ENCODE results near the gene KRT7.
A peak's percentile ranks its signal among the peaks of the same experiment; 100 is the strongest.

KRT7 gene

DNA sequence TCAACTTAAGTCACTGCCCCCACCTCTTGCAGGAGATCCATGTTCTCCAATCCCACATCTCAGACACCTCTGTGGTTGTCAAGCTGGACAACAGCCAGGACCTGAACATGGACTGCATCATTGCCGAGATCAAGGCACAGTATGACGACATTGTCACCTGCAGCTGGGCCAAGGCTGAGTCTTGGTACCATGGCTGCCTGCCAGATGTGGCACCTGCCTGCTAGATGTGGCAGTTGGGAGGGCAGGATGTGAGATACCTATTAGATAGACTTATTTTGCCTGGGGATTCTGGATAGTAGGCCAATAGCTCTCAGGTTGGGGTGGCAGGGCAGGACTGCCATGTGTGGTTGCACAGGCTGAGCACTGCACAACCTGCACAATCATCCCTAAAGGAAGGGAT is 33.5 kb downstream of the KRT7 start:
- DNase-seq, result no peak
- in situ Hi-C loops (cut with MboI; ENCODE audit: low pct_unique_long_range_greater_than_20kb, low sequenced_read_pairs), result no loop called here

DNA sequence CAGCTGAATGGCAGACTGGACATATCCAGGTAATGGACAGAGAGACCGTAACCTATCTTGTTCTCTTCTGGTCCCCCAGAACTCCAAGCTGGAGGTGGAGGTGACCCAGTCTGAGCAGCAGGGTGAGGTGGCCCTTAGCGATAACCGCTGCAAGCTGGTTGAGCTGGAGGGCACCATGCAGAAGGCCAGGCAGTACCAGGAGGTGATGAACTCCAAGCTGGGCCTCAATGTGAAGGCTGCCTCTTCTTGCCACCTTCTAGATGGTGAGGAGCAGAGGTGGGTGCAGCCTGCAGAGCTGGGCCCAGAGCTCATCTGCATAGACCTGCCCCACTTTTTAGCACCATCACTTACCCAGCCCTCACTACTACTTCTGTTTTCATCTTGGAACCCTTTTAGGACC is 34.2 kb downstream of the KRT7 start:
- no peak for DNase-seq
- in situ Hi-C loops (cut with MboI; ENCODE audit: low pct_unique_long_range_greater_than_20kb, low sequenced_read_pairs), result no loop called here

DNA sequence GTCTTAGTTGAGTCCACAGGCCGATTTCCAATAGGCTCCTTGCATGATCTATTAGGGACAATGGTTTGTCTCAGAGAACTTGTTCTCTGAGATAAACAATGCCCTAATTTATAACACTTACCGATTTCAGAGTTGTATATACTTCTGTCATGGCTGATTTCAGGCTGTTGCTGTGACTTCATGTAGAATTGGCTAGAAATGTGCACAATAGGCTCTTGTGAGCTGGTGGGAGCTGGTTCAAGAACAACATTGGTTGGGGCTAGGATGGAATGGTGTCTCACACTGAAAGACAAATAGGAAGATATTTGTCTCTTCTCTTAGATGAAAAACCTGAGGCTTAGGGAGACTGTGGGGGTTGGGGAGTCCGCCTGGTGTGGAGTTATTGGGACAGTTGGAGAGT is 34.7 kb downstream of the KRT7 start:
- DNase-seq, result no peak
- in situ Hi-C loops (cut with MboI; ENCODE audit: low pct_unique_long_range_greater_than_20kb, low sequenced_read_pairs), result no loop called here

DNA sequence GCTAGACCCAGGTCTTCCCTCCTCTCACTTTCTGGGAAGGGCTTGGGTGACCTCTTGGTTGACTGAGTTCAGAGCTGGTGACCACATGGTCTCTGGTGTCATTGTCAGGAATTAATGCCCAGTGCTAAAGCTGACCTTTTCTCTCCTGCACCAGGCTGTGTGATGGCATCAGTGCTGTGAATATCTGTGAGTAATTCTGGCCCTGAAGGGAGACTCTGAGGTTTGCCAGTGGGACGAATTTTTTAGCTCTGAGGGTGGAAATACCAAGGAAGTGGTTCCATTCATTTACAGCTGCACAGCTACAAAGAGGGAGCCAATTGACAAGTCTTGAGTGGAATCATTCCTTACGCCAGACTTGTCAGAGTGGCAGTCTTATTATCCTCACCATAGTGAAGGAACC is 35.2 kb downstream of the KRT7 start:
- DNase-seq, result no peak
- in situ Hi-C loops (cut with MboI; ENCODE audit: low pct_unique_long_range_greater_than_20kb, low sequenced_read_pairs), result no loop called here

DNA sequence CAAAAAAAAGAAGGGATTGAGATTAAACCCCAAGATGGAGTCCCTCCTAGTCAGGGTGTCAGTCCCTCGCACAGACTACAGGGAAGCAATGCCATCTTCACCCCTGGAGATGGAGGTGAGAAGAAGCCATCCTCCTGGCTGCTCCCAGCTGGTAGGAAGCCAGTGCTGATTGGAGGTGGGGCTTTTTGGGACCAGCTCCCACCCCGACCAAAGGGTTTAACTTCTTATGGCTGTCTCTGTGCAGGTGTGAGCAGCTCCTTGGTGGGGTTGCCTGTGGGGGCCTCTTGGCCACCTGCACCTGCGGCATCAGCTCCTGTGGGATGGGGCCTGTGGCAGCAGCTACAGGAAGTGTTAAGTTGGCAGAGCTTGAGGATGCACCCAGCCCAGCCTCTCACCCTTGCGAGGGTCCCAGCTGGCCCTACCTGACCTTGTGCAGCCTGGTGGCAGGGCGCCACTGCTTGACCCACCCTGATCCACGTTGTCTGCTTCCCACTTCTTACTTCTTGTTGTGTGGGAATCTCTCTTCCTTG is 37.6 kb downstream of the KRT7 start:
- DNase-seq, result no peak
- in situ Hi-C loops (cut with MboI; ENCODE audit: low pct_unique_long_range_greater_than_20kb, low sequenced_read_pairs), result no loop called here

DNA sequence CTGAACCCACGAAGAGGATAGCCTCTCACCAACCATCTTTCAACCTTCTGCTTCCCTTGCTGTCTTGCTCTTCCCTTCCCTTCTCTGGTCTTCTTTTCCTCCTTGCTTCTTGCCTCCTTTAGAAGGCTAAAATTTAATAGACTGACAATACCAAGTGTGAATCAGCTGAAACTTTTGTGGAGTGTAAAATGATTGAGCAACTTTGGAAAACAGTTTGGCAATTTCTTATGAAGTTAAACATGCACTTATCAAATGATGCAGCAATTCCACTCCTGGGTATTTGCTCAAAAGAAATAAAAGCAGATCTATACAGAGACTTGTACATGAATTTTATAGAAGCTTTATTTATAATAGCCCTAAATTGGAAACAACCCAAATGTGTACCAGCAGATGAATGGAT is 38.1 kb downstream of the KRT7 start:
- DNase-seq, result no peak
- in situ Hi-C loops (cut with MboI; ENCODE audit: low pct_unique_long_range_greater_than_20kb, low sequenced_read_pairs), result no loop called here

DNA sequence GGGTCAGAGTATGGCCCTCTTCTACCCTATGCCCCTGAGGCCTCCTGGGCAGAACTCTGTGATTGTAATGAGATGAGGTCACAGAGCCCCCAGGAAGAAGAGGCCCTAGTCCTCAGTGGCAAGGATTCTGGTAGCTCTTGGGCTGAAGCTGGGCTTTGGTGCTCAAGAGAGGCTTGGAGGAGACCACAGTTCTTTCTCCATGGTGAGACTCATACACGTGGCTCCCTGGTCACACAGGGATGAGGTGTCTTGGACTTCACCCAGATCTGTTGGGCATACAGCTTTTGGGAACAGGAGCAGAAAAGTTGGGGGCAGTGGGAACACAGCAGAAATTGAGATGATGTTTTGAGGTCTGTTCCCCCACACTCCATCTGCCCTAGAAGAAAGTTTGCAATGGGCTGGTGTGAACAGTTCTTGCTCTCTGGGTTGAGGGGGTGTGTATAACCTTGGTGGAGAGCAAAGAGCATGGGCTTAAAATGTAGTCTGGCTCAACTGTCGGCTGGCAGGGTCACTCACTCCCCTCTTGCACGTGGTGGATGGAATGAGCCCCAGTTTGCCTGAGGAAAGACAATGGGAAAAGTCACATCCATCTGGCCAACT is 41.6 kb downstream of the KRT7 start, which contains the start of gene KRT86:
TSS of gene KRT86 (plus strand) at position 125 of the 600 bp plus-strand sequence. CDS start 27,272 bp downstream, outside the sequence.
- DNase-seq, result no peak
- in situ Hi-C loops (cut with MboI; ENCODE audit: low pct_unique_long_range_greater_than_20kb, low sequenced_read_pairs), result no loop called here

DNA sequence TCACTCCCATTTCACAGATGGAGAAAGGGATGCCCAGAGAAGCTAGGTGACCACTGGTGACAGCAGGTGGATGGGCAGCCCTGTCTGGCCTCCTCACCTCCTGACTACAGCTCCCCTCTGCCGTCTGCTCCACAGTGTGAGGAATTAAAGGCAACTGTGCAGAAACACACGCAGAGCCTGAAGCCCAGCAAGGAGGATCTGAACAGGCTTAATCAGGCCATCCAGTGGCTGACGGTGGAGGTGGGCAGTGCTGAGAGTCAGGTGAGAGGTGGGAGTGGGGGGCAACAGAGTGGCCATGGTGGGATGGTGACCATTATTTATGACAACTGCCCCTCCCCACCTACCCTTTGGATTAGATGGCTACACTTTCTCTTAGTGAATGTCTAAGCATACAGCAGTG is 42.6 kb downstream of the KRT7 start:
- no peak for DNase-seq
- in situ Hi-C loops (cut with MboI; ENCODE audit: low pct_unique_long_range_greater_than_20kb, low sequenced_read_pairs), result no loop called here

DNA sequence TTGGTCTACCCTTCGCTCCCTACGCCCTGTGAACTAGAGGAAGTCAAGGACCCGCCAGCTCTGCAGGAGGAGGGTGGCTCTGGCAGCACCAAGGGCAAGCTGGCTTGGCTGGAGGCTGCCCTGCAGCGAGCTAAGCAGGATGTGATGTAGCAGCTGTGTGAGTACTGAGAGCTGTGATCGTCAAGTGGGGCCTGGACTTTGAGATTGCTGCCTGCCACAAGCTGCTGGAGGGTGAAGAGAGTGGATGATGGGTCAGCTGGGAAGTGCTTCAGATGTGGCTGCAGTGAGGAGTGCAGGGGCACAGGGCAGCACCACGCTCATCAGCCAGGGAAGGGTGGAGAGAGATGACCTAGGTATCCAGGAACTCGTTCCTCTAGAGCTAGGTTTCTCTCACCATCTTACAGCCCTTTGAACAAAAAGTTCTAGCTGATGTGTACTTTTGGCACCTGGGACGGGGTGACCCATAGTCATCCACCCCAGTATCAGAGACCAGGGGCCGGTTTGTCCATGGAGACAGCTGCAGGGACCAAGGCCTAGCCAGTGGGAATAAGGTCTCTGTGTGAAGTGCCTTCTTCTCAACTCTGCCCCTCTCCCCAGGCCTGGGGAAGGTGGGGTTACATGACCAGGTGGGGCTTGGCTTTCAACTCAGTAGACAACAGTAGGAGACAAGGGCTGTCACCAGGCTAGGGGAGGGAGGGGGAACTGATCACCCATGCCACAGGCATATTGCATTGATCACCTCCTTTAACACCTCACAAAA is 44.6 kb downstream of the KRT7 start:
- in situ Hi-C loops (cut with MboI; ENCODE audit: low pct_unique_long_range_greater_than_20kb, low sequenced_read_pairs), result no loop called here
- peak; percentile 15 for DNase-seq

DNA sequence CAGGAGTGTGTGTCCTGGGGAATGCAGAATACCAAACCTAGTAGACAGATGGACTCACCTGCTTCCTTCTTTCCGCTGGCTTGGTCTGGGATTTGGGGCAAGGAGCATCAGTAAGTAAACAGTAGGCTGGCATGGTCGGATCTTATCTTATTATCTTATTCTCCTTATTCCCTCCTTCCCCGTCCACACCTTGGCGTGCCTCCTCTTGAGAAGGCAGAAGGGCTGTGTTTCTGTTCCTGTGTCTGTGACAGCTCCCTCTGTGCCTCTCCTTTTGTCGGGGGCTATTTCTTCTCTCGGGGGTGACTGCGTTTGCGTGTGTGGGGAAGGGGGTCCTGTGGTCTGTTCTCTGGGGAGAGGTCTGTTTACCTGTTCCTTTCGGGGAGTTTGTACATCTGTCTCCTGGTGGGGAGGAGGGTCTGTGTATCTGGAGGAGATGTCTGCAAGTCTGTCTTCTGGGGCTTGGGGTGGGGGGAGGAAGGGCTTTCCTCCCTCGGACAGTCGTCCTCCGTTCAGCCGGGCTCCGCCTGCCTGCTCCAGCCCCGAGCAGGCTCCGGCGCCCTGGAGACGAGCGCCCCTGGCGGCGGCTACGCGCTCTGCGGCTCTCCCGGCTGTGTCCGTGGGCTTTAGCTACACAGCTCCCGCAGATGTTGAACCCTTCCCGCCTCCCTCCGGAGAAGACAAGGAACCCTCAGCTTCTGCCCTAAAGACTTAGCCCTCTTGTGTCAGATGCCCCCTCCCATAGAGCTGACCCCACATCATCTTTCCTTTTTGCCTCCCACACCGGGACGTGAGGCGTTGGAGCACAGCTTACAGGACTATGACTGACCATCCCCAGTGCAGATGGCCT is 45.8 kb downstream of the KRT7 start:
- in situ Hi-C loops (cut with MboI; ENCODE audit: low pct_unique_long_range_greater_than_20kb, low sequenced_read_pairs), result no loop called here
- peak; percentile 76 for DNase-seq

DNA sequence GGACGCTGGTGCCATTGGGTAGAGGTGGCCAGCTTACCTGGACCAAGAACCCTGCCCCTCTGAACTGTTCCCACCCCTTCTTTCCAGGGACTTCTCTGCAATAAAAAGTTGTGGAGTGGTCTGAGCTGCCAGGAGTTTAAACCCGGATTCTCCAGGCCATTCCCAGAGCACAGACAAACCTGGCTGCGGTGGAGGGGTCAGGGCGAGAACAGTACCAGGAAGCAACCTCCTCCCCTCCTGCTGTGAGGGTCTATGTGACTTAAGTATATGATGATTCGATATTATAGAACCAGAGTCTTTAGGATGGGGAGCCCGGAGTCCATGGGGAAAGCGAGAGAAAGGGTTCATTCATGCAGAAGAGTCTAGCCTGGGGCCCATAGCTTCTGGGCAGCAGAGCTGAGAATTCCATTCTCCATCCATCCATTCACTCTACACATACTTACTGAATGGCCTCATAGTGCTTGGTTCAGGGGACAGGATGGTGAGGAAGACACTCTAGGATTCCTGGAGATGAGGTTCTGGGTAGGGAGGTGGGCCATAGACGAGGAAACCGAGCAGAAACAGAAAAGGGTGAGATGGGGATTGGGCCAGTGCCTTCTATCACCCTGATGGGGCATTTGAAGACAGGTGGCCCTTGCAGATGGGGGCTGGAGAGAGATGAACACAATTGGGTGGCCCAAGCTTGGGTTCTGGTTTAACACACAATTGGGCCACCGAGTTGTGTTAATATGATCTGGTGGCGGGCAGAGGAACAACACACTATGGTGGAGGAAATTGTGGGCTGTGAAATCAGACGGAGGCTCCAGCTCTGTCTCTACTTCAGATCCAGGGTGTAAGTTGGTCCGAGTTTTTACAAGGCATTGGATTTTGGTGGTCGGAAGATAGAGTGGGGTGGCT is 46.6 kb downstream of the KRT7 start:
- in situ Hi-C loops (cut with MboI; ENCODE audit: low pct_unique_long_range_greater_than_20kb, low sequenced_read_pairs), result no loop called here
- no peak for DNase-seq

DNA sequence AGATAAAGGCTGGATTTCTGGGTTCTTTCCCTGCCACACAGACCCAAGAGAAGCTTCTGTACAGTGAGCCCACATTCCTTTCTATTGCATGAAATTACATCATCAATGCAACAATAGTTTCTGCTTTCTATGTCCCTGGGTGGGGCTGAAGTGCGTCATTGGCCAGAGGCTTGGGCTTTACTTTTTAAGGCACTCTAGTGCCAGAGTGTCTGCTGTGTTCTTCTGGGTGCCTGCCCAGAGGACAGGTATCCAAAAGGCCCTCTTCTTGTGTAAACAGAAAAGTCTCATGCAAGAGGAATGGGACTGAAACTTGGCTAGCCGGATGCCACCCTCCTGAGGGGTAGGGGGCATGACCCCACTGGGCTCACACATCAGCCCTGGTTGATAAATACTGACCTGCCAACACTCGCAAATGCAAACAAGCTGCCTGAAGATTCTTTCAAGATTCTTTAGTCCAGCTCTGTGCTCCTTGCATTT is 47.3 kb downstream of the KRT7 start:
- DNase-seq, result no peak
- in situ Hi-C loops (cut with MboI; ENCODE audit: low pct_unique_long_range_greater_than_20kb, low sequenced_read_pairs), result no loop called here

DNA sequence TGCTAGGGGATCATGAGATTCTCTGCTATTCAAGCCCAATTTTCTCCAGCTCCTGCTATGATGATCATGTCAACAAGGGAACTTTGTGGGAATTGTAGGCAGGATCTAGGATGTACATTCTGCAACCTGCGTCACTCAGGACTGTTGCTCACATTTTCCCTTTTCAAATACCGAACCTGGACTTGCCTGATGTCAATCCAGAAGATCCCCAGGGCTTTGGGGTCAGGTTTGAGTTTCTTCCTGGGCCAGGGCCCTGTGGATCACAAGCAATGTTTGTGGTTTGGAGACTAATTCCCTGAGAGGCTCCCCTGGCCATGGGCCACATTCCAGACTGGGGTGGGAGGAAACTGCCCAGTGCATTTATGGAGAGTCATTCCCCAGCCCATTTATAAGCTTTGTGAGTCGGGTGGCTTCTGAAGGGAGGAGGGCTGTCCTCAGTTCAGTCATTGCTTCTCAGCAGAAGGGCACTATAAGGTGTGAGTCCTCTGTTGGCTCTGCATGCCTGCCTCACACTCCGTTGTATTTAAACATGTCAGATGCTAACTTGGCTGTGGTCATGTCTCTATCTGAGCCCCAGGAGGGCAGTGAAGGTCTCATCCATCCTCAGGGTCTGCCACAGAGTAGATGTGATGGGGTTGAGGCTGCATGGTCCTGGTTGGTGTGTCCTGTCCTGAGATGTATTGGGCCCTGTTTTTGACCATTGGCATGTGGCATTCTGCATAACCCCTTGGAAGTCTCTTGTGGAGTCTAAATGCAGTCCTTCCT is 47.9 kb downstream of the KRT7 start:
- in situ Hi-C loops (cut with MboI; ENCODE audit: low pct_unique_long_range_greater_than_20kb, low sequenced_read_pairs), result no loop called here
- DNase-seq, result no peak

DNA sequence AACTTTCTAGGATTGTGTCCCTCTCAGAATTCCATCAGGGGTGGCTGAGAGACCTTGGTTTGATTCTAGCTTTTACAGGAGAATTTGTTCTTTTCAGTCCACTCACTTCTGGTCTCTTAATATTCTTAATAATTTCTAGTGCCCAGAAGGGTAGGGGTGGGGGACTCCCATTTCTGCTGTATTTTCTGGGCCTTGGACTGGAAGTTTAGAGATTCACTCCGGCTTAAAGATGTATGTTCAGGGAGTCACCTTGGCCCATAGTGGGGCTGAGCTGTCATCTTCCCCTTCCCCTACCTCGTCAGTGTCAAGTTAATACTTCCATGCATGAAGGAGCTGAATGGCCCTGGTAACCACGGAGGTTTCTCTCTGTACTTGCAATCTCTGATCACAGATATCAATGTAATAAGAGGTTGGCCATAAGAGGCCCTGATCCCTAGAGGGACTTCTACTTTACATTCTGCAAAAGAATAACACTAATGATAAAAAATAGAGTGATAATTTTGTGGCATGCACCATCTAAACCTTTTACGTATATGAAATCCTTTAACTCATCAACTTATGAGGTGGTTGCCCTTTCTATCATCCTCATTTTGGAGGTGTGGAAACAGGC is 51.6 kb downstream of the KRT7 start:
- in situ Hi-C loops (cut with MboI; ENCODE audit: low pct_unique_long_range_greater_than_20kb, low sequenced_read_pairs), result no loop called here
- DNase-seq, result no peak

DNA sequence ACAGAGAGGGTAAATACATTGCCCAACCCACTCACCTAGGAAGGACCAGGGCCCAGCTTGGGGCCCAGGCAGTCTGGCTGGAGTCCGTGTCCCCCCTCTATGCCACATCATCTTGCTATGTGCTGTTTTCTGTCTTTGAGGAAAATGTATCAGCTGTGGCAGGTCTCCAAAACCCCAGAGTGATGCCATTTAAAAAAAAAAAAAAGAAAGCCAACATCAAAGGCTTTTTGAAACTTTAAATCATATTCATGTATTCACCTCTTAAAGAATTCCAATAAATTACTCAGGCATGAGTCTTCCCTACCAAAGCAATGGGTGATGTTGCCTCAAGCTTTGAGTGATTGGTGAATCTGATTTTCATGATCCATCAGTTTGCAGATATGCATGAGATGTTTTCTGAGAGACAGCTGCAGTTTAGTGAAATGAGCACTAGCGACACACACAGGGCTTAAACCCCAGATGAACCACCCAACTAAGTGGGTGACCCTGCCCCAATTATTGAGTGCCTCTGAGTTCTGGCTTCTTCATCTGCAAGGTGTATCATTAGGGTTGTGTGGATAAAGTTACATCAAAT is 52.2 kb downstream of the KRT7 start:
- in situ Hi-C loops (cut with MboI; ENCODE audit: low pct_unique_long_range_greater_than_20kb, low sequenced_read_pairs), result no loop called here
- no peak for DNase-seq

DNA sequence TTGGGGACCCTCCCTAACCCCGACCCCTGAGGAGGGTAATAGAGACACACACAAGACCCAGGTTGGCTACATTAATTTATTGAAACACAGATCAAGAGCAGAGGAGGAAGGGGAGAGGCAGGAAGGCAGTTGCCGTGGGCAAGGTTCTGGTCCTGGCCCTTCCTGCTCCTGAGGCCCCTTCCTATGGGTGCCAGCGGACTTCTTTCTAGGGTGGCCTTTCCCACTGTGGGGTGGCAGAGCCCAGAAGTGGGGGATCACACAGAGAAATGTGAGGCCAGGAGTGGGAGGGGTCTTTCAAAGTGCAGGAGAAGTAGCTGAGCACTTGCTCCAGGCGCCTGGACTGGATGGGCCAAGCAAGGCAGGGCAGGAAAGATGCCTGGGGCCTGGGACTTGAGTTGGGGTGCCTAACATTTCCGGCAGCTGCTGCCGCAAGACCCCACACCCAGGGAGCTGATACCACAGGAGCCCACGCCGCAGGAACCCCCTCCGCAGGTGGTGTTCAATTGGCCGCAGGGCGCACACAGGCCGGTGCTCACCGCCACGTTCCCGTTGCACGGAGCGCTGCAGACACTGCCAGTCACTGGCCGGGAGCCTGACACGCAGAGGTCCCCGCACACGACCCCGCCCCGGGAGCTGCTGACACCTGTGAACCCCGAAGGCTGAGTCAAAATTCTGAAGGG is 52.9 kb downstream of the KRT7 start:
- no peak for DNase-seq
- in situ Hi-C loops (cut with MboI; ENCODE audit: low pct_unique_long_range_greater_than_20kb, low sequenced_read_pairs), result no loop called here
